OCI-LY1 (cell line): ENCODE measurements around the gene NEUROD2.

Source experiments
- H2AFZ ChIP-seq: fragments of 200-600 bp; sonication (generic), shearing (Covaris generic); 2 replicates; pipeline ENCODE4 v1.6.0; 2014; ENCODE audit warnings: antibody characterized with exemption, mild to moderate bottlenecking, low read length
- H3F3A ChIP-seq: fragments of 200-600 bp; sonication (generic), shearing (Covaris generic); 2 replicates; pipeline ENCODE4 v1.6.0; 2014; ENCODE audit warnings: mild to moderate bottlenecking, antibody characterized with exemption, low read length, moderate library complexity; ENCODE audit not compliant: insufficient read depth
- H3K27ac ChIP-seq: fragments of 200-600 bp; sonication (generic); 2 replicates; pipeline ENCODE4 v1.5.1; 2014; ENCODE audit warnings: low read length, mixed run types, mild to moderate bottlenecking, low read depth; ENCODE audit not compliant: poor library complexity, severe bottlenecking
- H3K27me3 ChIP-seq: fragments of 200-600 bp; sonication (generic); 2 replicates; pipeline ENCODE4 v1.6.0; 2014; ENCODE audit warnings: antibody characterized with exemption, mild to moderate bottlenecking, low read length, moderate library complexity; ENCODE audit not compliant: insufficient read depth
- H3K36me3 ChIP-seq: fragments of 200-600 bp; sonication (generic); 2 replicates; pipeline ENCODE4 v1.6.1; 2014; ENCODE audit warnings: mild to moderate bottlenecking, antibody characterized with exemption, low read length, moderate library complexity, mixed read lengths; ENCODE audit not compliant: insufficient read depth
- H3K4me1 ChIP-seq: fragments of 200-600 bp; sonication (generic); 2 replicates; pipeline ENCODE4 v1.5.1; 2014; ENCODE audit warnings: mild to moderate bottlenecking, low read length, moderate library complexity; ENCODE audit not compliant: insufficient read depth, severe bottlenecking
- H3K4me2 ChIP-seq: fragments of 200-600 bp; sonication (generic), shearing (Covaris generic); 2 replicates; pipeline ENCODE4 v1.6.1; 2014; ENCODE audit warnings: low read length
- H3K4me3 ChIP-seq: fragments of 200-600 bp; sonication (generic); 2 replicates; pipeline ENCODE4 v1.5.1; 2014; ENCODE audit warnings: low read length, low read depth, mild to moderate bottlenecking, mixed read lengths; ENCODE audit not compliant: poor library complexity, severe bottlenecking
- H3K79me2 ChIP-seq: fragments of 200-600 bp; shearing (Covaris generic); 2 replicates; pipeline ENCODE4 v1.6.1; 2016; ENCODE audit warnings: mixed run types, low read length, mixed read lengths; ENCODE audit not compliant: insufficient read depth
- H3K9ac ChIP-seq: fragments of 200-600 bp; sonication (generic), shearing (Covaris generic); 2 replicates; pipeline ENCODE4 v1.6.1; 2014; ENCODE audit warnings: mild to moderate bottlenecking, low read length, mixed read lengths
- H3K9me2 ChIP-seq: fragments of 200-600 bp; sonication (generic), shearing (Covaris generic); 2 replicates; pipeline ENCODE4 v1.6.1; 2014; ENCODE audit warnings: low read depth, mild to moderate bottlenecking, low read length, mixed read lengths
- H3K9me3 ChIP-seq: fragments of 200-600 bp; shearing (Covaris generic); 2 replicates; pipeline ENCODE4 v1.6.1; 2014; ENCODE audit warnings: low read length, mixed read lengths
- H4K20me1 ChIP-seq: fragments of 200-600 bp; sonication (generic), shearing (Covaris generic); 2 replicates; pipeline ENCODE4 v1.6.0; 2016; ENCODE audit warnings: mild to moderate bottlenecking, low read length; ENCODE audit not compliant: insufficient read depth
- CTCF ChIP-seq: fragments of 200-600 bp; sonication (generic), shearing (Covaris generic); IDR thresholded peaks from 2 replicates; pipeline ENCODE4 v1.5.1; 2017; ENCODE audit warnings: mild to moderate bottlenecking, antibody characterized with exemption, low read length, moderate library complexity, mixed read lengths
- EZH2 ChIP-seq: fragments of 200-600 bp; sonication (generic), shearing (Covaris generic); IDR thresholded peaks from 2 replicates; pipeline ENCODE4 v1.8.0; 2017; ENCODE audit warnings: borderline replicate concordance, mixed run types, mild to moderate bottlenecking, antibody characterized with exemption, low read length, moderate library complexity, mixed read lengths

The NEUROD2 gene

GRCh38 chr17:39599004-39599664 is 8.6 kb downstream of the NEUROD2 start:
- H3K9ac ChIP-seq: no peak overlapping the region
- H3F3A ChIP-seq: no peaks in the 10 kb centered on the region
- H3K4me1 ChIP-seq: peaks cover 1% of the 10 kb centered on the region
- no peak overlapping the region for H3K4me3 ChIP-seq
- H3K79me2 ChIP-seq: no peaks in the 10 kb centered on the region
- H3K27me3 ChIP-seq: peaks cover 32% of the 10 kb centered on the region; the same call in 1 of the 2 replicates
- no peaks in the 10 kb centered on the region for H3K36me3 ChIP-seq
- no peaks in the 10 kb centered on the region for H3K9me2 ChIP-seq
- no peaks in the 10 kb centered on the region for H3K9me3 ChIP-seq
- H3K4me2 ChIP-seq: no peak overlapping the region
- H4K20me1 ChIP-seq: no peaks in the 10 kb centered on the region
- H3K27ac ChIP-seq: no peak overlapping the region
- TF ChIP-seq CTCF (no peak), EZH2 (no peak)
- H2AFZ ChIP-seq: no peak overlapping the region

DNA sequence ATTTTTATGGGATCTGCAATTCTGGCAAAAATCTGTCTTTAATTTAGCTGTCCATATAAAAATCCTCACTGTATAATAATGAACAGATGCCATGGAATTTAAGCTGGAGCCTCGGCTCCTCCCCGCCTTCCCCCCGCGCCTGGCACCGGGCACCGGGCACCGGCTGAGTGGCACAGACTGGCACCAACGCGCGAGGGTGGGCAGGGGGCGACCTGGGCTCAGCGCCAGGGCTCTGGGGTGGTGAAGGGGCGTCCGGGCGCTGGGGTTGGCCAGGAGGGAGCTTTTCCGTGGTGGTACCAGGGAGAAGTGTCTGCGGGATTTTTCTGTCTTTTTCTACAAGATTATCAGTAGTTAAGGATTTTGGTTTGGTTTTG is 9.1 kb downstream of the NEUROD2 start:
- Histone ChIP-seq H3K9me3 (no peaks in the 10 kb centered on the region), H3K79me2 (no peaks in the 10 kb centered on the region), H3F3A (no peaks in the 10 kb centered on the region), H3K4me2 (no peak overlapping the region), H3K27ac (no peak overlapping the region), H3K4me3 (no peak overlapping the region), H3K36me3 (no peaks in the 10 kb centered on the region), H3K4me1 (no peaks in the 10 kb centered on the region), H3K9ac (no peak overlapping the region), H4K20me1 (no peaks in the 10 kb centered on the region), H2AFZ (no peak overlapping the region), H3K27me3 (peaks cover 28% of the 10 kb centered on the region; the same call in 1 of the 2 replicates), H3K9me2 (no peaks in the 10 kb centered on the region)
- TF ChIP-seq EZH2 (no peak), CTCF (no peak)

GRCh38 chr17:39598047-39598481 is 9.7 kb downstream of the NEUROD2 start:
- peaks cover 28% of the 10 kb centered on the region; the same call in 1 of the 2 replicates for H3K27me3 ChIP-seq

More at GRCh38 chr17:39598047-39598481, 9.7 kb downstream of the NEUROD2 start:
- Histone ChIP-seq H3K4me1 (no peaks in the 10 kb centered on the region), H3F3A (no peaks in the 10 kb centered on the region), H3K27ac (no peak overlapping the region), H2AFZ (no peak overlapping the region), H3K79me2 (no peaks in the 10 kb centered on the region), H3K9me2 (no peaks in the 10 kb centered on the region), H3K9me3 (no peaks in the 10 kb centered on the region), H3K4me3 (no peak overlapping the region), H3K9ac (no peak overlapping the region), H3K4me2 (no peak overlapping the region), H3K36me3 (no peaks in the 10 kb centered on the region), H4K20me1 (no peaks in the 10 kb centered on the region)
- TF ChIP-seq EZH2: no peak
- no peak for TF ChIP-seq CTCF
